HG02610 (cell line): ENCODE data around the gene MPZL1.
"Not testable (repeated sequence)": the region's sequence is repeated elsewhere in the genome, so short reads cannot be mapped to it uniquely, and the experiment has no call there.

Source experiments
- ATAC-seq: cut with Tn5 transposase; IDR thresholded peaks from one replicate; pipeline ENCODE4 v1.9.1; 2021; ENCODE audit warnings: mild to moderate bottlenecking, moderate library complexity; ENCODE audit not compliant: unreplicated experiment

The MPZL1 gene

DNA sequence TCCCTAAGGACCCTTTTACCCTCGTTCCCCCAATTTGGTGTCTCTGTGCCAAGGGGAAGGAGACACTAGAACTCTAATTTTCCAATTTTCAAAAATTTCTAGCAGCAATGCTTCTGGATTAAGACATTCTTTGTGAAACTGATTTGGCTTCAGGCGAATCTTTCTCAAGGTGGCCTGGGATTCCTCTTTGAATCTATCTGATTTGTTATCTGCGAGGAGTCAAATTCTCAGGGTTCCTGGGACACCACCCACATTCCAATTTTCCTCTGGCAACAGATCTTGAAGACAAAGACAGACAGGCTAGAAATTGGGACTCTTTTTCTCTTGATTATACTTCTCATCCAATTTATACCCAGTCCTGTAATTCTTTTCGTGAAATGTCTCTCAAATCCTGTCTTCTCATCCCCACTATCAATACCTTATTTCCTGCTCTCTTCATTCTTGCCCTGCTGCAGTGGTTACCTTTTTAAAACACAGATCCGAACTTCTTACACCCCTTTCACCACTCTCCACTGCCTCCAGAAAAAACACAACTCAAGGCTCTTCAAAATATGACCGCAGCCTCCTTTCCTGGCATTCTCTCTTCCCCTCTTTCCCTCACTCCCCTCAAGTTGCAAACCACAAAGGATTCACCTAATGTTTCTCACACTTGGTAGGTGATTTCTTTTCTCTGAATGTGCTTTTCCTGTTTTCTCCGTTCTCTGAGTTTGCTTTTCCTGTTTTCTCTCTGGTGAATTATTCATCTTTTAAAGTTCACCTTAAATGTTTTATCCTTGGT lies 2.7 kb upstream of the MPZL1 start:
- no peak for ATAC-seq

DNA sequence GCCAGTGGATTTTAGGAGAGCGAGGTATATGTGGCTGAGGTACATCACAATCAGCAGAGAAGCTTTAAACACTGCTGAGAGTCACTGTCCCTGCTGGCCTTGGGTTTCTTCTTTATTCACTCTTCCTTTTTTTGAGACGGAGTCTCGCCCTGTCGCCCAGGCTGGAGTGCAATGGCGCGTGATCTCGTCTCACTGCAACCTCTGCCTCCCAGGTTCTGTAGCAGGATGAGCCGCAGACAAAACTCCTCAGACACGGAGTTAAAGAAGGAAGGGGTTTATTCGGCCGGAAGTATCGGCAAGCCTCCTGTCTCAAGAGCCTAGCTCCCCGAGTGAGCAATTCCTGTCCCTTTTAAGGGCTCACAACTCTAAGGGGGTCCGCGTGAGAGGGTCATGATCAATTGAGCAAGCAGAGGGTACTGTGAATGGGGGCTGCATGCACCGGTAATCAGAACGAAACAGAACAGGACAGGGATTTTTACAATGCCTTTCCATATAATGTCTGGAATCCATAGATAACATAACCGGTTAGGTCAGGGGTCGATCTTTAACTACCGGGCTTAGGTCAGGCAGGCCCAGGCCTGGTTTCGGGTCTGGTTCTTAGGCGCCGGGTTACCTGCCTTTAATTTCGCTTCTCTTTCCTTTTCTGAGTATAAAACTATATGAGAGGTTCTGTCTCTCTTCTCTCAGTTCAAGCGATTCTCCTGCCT lies 1.9 kb upstream of the MPZL1 start:
- ATAC-seq, result not testable (repeated sequence)

DNA sequence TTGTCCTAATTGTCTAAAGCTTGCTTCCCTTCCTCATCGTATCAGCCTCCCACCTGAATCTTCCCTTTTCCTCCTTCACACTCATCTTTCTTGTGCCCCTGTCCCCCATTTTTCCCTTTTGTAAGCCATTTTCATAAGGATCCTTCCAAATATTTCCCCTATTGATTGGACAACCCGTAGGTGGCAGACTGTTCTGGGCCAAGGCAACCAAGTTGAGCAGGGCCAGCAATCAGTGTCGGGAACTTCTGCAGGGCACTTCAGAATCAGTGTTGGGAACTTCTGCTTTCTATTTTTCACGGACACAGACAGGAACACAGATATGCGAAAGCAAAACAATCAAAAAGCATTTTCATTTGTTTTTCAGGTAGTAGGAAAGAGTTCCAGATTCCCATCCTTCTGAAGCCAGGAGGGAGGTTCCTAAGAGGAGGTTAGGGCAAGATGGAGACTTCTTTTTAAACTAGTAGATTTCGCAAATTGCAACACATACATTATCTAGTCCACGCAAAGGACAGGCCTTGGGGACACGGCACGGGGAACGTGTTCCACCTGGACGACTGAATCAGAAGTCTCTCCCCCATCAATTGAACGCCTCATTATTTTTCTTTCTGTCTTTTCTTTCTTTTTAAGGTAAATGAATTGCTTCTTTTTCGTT lies 691 bp upstream of the MPZL1 start:
- ATAC-seq, result no peak

DNA sequence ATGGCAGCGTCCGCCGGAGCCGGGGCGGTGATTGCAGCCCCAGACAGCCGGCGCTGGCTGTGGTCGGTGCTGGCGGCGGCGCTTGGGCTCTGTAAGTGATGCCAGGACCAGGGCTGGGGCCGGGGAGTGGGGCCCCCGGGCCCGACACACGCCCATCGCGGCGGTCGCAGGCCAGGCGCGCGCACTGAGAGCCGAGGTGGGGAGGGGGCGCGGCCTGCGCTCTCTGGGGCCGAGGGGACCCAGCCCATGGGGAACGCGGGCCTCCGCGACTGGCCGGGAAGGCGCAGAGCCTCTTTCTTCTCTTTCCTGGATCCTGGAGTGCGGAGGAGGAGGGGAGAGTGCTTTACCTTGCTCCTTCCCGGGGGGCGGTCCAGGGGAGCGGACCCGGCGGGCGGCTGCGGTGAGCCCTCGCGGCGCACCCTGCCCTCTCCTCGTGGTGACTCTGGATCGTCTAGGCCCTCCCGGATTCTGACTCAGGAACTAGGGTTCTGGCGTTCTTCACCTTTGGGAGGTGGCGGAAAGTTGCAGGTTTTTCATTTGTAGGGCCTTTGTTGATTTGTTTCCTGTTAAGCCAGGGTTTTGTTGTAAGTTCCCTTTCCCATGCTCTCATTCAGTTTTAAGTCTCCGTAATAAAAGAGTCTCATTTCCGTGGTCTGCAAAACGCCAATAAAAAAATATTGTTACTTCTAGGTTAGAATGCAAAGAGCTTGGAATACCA lies 529 bp downstream of the MPZL1 start:
- ATAC-seq, result peak; percentile 32

DNA sequence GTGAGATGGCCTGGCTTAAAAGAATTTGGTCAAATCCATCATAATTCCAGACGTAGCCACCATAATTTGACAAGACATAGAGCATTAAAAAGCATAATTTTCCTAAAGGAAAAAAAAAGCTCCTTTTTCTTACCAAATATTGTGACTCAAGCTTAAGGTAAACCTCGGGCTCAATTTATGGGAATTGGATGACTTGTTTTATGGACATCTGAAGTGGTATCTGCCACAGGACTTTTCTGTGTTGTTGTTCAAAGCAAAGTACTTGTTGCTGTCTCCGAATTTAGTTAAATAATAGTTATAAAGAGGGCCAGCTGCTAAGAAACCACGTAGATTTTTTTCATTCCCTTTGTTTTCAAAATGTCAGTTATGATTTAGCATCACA lies 1.1 kb downstream of the MPZL1 start:
- ATAC-seq, result no peak

DNA sequence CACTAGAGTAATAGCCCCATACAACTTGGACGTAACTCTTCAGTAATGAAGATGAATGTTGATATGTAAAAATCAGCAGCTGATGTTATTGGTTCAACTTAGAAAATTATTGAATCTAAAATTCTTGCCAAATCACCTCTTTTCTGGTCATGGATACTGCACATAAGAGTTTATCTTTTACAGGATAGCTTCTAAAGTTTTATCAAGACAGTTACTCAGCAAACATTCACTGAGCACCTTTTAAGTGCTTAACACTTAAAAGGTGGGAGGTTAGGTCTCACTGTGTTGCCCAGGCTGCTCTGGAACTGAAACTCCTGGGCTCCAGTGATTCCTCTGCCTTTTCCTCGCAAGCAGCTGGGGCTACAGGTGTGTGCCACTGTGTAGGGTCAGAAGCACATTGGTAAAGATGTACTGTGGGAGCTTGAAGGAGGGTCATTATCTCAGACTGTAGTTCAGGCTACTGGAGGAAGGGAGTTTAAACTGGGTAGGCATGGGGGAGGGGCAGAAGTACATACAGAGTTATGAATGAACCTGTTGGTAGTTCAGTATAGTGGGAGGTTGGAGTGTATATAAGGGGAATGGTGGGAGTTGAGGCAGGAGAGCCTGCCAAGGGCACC lies 2.0 kb downstream of the MPZL1 start:
- ATAC-seq, result no peak

DNA sequence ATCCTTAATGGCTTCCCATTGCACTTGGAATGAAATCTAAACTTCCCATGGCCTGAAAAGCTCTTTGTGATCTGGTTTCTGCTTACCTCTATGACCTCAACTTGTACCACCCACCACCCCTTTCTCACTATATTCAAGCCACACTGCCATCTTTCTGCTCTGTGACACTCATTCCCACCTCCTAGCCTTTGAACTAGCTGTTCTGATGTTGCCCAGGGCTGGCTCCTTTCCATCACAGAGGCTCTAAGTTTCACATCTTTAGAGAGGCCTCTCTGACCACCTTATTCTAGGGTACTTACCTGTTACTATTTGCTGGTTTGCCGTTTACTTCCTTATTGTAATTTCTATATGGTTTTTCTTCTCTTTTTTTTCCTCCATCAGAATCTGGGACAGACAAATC lies 4.2 kb downstream of the MPZL1 start:
- no peak for ATAC-seq

DNA sequence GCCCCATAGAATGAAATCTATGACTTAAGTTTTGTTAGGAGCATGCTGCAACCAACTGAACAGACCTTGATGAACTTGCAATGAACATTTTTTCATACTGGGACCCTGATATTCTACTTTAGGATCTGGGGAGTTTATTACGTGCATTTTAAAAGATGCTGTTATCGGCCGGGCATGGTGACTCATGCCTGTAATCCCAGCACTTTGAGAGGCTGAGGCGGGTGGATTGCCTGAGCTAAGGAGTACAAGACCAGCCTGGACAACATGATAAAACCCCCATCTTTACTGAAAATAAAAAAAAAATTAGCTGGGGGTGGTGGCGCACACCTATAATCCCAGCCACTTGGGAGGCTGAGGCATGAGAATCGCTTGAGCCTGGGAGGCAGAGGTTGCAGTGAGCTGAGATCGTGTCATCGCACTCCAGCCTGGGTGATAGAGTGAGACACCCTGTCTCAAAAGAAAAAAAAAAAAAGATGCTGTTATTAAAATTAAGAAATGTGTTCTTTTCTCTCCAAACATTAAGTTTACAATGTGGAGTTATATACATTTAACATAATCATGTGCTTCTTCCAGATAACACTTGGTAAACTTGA lies 7.1 kb downstream of the MPZL1 start:
- ATAC-seq, result no peak

DNA sequence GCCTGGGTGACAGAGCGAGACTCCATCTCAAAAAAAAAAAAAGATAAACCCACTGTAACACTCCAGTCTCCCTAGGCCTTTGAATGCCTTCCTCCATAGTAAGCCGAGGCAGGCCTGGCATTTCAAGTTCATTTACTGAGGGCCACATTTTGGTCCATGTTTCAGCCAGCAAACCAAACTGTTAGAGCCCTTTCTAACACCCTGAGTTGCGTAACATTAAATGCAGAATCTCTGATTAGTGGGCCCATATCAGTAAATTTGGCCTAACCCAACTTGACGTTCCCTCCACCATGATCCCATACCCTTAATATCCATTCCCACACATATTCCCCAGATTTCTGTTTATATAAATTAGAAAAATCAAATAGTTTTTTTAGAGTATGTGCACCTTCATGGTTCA lies 12.4 kb downstream of the MPZL1 start:
- ATAC-seq, result no peak

DNA sequence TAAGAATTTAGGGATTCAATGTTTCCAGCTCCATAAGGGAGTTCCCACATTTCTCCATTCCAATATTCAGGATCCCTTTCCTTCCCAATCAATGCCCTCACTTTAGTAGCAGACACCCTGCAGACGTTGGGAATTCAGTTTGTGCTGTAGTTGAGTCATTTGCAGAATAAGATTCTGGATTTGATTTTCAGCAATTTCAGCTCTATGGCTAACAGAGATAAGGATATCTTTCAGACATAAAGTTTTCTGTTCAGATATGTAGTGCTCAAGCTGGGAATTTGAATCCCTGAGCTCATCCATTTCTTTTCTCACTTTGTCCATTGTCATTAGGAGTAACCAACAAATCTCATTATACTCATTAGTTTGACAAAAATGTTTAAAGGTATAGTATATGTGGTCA lies 13.1 kb downstream of the MPZL1 start:
- no peak for ATAC-seq

DNA sequence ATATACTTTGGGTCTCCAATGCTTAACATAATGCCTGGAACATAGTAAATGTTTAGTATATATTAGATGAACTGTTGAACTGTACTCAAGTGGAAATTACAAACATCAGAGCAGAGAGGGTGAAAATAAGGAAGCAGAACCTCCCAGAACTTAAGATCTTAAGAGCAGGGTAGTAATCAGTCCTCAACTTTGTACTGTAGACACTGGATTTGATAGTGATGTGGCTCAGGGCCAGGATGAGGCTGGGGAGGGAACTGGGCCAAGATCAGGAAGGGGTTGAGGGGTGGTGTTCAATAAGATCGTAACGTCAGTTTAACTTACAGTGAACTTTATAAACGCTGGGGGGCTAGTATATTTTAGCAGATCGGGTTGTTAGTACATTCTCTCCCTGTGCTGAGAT lies 15.4 kb downstream of the MPZL1 start:
- no peak for ATAC-seq

DNA sequence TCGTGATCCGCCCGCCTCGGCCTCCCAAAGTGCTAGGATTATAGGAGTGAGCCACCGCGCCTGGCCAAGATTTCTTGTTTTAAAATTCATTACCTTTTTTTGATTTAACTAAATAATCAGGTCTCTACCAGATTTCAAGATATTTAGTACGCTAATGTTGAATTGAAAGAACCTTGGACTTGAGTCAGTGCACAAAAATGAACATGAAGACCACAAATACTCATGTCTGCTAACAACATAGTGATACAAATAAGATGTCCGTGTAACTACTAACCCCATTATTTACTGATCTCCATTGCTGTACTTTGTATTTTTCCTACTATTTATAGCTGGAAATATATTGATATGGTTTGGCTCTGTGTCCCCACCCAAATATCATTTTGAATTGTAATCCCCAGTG lies 16.4 kb downstream of the MPZL1 start:
- no peak for ATAC-seq

DNA sequence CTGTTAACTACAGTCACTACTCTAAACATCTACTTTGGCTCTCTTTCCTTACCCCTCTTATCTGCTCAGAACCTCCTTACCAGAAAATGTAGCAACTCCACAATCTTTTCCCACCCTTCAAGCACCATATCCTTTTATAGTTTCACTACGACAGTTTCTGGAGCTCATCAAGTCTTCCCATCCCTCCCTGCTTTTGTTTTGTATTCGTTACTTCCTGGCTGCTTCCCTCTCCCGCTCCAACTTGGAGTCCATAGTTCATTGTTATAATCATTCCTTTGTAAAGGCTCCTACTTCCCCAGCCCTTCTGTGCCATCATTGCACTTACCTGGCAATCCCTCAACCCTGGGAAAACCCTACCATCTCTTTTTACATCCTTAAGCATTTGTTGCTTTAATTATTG lies 18.0 kb downstream of the MPZL1 start:
- no peak for ATAC-seq

DNA sequence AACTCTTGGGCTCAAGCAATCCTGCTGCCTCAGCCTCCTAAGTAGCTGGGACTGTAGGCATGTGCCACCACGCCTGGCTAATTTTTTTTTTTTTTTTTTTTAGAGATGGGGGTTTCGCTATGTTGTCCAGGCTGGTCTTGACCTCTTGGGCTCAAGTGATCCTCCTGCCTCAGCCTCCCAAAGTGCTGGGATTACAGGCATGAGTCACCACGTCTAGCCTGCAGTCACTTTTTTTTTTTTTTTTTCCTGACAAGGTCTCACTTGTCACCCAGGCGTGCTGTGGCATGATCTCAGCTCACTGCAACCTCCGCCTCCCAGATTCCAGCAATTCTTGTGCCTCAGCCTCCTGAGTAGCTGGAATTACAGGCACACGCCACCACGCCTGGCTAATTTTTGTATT lies 19.3 kb downstream of the MPZL1 start:
- not testable (repeated sequence) for ATAC-seq

DNA sequence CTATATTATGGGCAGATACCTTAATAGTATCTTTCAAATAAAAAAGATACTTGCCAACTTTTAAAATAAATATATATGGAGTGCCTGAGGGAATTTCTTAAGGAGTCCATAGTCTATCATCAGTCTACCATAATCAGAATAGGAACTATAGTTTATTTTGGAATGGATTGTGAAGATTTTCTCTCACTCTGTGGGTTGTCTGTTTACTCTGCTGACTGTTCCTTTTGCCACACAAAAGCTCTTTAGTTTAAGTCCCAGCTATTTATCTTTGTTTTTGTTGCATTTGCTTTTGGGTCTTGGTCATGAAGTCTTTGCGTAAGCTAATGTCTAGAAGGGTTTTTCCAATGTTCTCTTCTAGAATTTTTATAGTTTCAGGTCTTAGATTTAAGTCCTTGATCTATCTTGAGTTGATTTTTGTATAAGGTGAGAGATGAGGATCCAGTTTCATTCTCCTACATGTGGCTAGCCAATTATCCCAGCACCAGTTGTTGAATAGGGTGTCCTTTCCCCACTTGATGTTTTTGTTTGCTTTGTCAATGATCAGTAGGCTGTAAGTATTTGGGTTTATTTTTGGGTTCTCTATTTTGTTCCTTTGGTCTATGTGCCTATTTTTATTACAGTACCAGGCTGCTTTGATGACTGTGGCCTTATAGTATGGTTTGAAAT lies 20.7 kb downstream of the MPZL1 start:
- ATAC-seq, result not testable (repeated sequence)

DNA sequence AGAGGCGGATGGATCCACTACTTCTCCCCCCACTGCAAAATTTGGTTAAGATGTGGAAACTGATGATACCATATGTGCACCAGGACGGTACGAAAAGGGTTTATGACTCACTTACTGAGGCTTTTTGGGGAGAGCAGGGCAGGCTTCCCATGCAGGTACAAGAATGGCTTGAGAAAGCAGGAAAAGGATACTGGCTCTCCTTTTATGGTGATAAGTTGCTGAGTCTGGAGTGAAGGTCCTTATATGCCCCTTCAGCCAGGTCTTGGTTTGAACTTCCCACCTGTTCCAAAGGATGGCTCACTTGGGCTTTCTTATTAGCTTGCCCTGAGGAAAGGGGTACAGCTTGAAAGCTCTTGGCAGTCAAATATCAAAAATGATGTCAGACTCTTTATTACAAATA lies 23.1 kb downstream of the MPZL1 start:
- ATAC-seq, result no peak

DNA sequence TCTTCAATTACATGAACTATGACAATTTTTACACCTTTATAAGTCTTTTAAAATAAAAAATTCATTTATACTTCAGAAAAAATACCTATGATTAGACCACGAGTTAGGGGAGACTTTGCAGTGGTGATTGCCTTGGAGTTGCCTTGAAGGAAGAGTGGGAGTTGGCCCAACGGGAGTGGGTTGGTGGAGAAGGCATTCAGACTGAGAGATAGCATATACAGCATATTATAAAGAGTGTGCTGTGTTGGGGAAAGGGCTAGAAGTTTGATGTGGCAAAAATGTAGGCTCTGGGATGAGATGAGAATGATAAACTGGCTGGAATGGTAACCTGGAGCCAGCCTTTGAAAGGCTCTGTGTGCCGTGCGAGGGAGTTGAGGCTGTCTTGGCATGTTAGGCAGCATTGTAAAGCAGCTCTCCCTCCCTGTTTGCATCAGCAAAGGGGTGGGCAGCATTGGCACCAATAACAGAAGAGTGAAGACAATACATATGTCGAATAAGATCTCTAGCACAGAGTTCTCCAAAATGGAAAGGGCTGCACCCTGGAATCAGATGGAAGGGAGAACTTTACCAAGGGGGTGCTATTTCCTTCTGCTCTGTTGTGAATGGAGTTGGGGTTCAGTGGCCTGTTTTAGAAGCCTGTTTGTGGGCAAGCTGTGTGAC lies 24.4 kb downstream of the MPZL1 start:
- ATAC-seq, result no peak

DNA sequence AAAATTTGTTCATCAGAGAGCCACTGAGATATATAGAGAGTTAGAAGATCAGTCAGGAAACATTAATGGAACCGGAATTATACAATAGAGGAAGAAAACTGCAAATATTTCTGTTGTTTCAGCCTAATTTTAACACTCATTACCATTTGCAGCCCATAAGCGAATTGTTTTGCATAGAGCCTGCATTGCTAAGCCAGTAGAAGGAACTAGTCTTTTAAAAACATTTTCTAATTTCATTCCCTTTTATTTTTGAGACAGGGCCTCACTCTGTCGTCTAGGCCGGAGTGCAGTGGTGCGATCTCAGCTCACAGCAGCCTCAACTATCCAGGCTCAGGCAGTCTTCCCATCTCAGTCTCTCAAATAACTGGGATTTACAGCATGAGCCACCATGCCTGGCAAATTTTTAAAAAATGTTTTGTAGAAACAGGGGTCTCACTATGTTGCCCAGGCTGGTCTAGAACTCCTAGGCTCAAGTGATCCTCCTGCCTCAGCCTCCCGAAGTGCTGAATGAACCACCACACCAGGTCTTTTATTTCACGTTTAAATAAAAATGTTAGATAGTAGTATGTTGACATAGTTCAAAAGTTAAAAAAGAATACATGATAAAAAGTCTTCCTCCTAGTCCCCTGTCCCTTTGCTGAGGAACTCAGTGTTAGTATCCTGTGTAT lies 25.3 kb downstream of the MPZL1 start:
- no peak for ATAC-seq

DNA sequence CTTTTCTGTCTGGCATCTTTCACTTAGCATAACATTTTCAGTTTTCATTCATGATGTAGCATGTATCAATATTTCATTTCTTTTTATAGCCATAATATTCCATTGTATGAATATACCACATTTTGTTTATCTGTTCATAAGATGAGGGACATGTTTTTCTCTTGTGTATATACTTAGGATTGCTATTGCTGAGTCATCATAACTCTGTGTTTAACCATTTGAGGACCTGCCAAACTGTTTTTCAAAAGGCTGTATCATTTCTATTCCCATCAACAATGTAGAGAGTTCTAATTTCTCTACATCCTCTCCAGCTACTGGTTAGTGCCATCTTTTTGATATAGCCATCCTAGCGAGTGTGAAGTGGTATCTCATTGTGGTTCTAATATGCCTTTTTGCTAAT lies 26.2 kb downstream of the MPZL1 start:
- no peak for ATAC-seq
